Endothelial cell of umbilical vein (primary cell): ENCODE measurements around the gene STK39. TPM values are rescaled to one million over a fixed set of nuclear protein-coding genes. Genes with fewer than 3 reads are reported as not detected.

ENCODE experiments used
- BruUV-seq: library from RNA; stranded (reverse); fragments of 400-500 nt; replicated peaks from 2 replicates; lab custom pipeline; 2021; lab: Mats Ljungman, UMichigan
- CTCF ChIA-PET: fragments of 300-600, 350-600 bp; sonication (Branson Sonifier 250); formaldehyde crosslinking; loops from one replicate; lab custom pipeline; 2021; ENCODE audit warnings: antibody characterized with exemption, inconsistent platforms; lab: Charles Lee
- POLR2A ChIA-PET: fragments of 300-600, 350-600 bp; sonication (Branson Sonifier 250); formaldehyde crosslinking; loops from one replicate; lab custom pipeline; 2021; ENCODE audit warnings: antibody characterized with exemption, inconsistent platforms; lab: Charles Lee
- DNase-seq: peaks from one replicate; pipeline ENCODE4 v3.0.0-alpha.2; 2011; ENCODE audit warnings: low read depth, low spot score
- FAIRE-seq: peaks from 2 replicates; lab custom pipeline; 2011; peaks lifted over from hg19 to GRCh38; lab: Jason Lieb, UNC
- H2AFZ ChIP-seq: 2 replicates; pipeline ENCODE4 v1.6.0; 2012; ENCODE audit warnings: low read depth, low read length, control low read depth, inconsistent platforms
- H3K27ac ChIP-seq: 2 replicates; pipeline ENCODE4 v1.5.1; 2011; ENCODE audit warnings: low read depth, mild to moderate bottlenecking, control low read depth, low read length, moderate library complexity; ENCODE audit not compliant: insufficient read depth
- H3K27me3 ChIP-seq, 2 experiments: 2 replicates each; pipeline versions ENCODE4 v1.6.0 to v1.6.1; 2011; ENCODE audit warnings: low read length in 2 of 2, mixed read lengths in 1 of 2; ENCODE audit not compliant: control insufficient read depth in 2 of 2, insufficient read depth in 2 of 2
- H3K36me3 ChIP-seq, 2 experiments: 2 replicates in 1 of 2; 3 replicates in 1 of 2; pipeline ENCODE4 v1.5.1; 2011; ENCODE audit warnings: low read length in 2 of 2, mild to moderate bottlenecking in 1 of 2, moderate library complexity in 1 of 2; ENCODE audit not compliant: control insufficient read depth in 2 of 2, insufficient read depth in 2 of 2; ENCODE audit errors: extremely low read depth in 1 of 2
- H3K4me1 ChIP-seq: 3 replicates; pipeline ENCODE4 v1.5.1; 2011; ENCODE audit warnings: mild to moderate bottlenecking, low read length; ENCODE audit not compliant: control insufficient read depth, insufficient read depth; ENCODE audit errors: extremely low read depth
- H3K4me2 ChIP-seq: 2 replicates; pipeline ENCODE4 v1.6.1; 2011; ENCODE audit warnings: low read length, control low read depth, mixed read lengths; ENCODE audit not compliant: insufficient read depth
- H3K4me3 ChIP-seq, 3 experiments: fragments of 200-600 bp in 1 of 3; sonication (generic), shearing (Covaris generic) in 1 of 3; replicated peaks in 1 of 3; 2 replicates each; pipeline ENCODE4 v1.5.1; 2011 to 2016; ENCODE audit warnings: control low read depth in 3 of 3, low read length in 3 of 3, mild to moderate bottlenecking in 2 of 3, inconsistent platforms in 1 of 3, low read depth in 1 of 3, moderate library complexity in 1 of 3; ENCODE audit not compliant: insufficient read depth in 1 of 3
- H3K79me2 ChIP-seq: 2 replicates; pipeline ENCODE4 v1.6.0; 2012; ENCODE audit warnings: low read length, inconsistent platforms; ENCODE audit not compliant: control insufficient read depth, insufficient read depth
- H3K9ac ChIP-seq: replicated peaks from 2 replicates; pipeline ENCODE3; 2011; ENCODE audit warnings: low read length, control low read depth; ENCODE audit not compliant: insufficient read depth; ENCODE audit errors: extremely low read depth
- H3K9me1 ChIP-seq: replicated peaks from 3 replicates; pipeline ENCODE4 v1.6.0; 2011; ENCODE audit warnings: mild to moderate bottlenecking, low read length; ENCODE audit not compliant: control insufficient read depth, insufficient read depth; ENCODE audit errors: extremely low read depth
- H3K9me3 ChIP-seq: replicated peaks from 2 replicates; pipeline ENCODE4 v1.5.1; 2012; ENCODE audit warnings: low read length, inconsistent platforms; ENCODE audit not compliant: control insufficient read depth, insufficient read depth
- H4K20me1 ChIP-seq: replicated peaks from 2 replicates; pipeline ENCODE3; 2011; ENCODE audit warnings: mild to moderate bottlenecking, low read length; ENCODE audit not compliant: control insufficient read depth, insufficient read depth; ENCODE audit errors: extremely low read depth
- EZH2 ChIP-seq: IDR thresholded peaks from 2 replicates; pipeline ENCODE4 v1.6.1; 2012; ENCODE audit warnings: borderline replicate concordance, low read depth, mild to moderate bottlenecking, moderate library complexity, low read length, inconsistent platforms; ENCODE audit not compliant: severe bottlenecking
- FOS ChIP-seq: IDR thresholded peaks from 2 replicates; pipeline ENCODE4 v1.6.1; 2011; ENCODE audit warnings: mild to moderate bottlenecking, low read length, moderate library complexity, borderline replicate concordance; ENCODE audit not compliant: insufficient read depth
- GATA2 ChIP-seq: IDR thresholded peaks from 2 replicates; pipeline ENCODE4 v1.7.0; 2011; ENCODE audit warnings: low read depth, mild to moderate bottlenecking, moderate library complexity, mixed read lengths, low read length; ENCODE audit not compliant: insufficient read length, insufficient read depth
- JUN ChIP-seq: IDR thresholded peaks from 2 replicates; pipeline ENCODE4 v1.6.1; 2011; ENCODE audit warnings: borderline replicate concordance, low read depth; ENCODE audit not compliant: insufficient read length, insufficient read depth
- MYC ChIP-seq: IDR thresholded peaks from one replicate; pipeline ENCODE4 v1.6.1; 2011; ENCODE audit warnings: mild to moderate bottlenecking, low read depth, low read length
- POLR2A ChIP-seq: IDR thresholded peaks from 2 replicates; pipeline ENCODE4 v1.6.1; 2012; ENCODE audit warnings: low read depth, mild to moderate bottlenecking, control low read depth, low read length
- POLR2AphosphoS5 ChIP-seq: IDR thresholded peaks from 2 replicates; pipeline ENCODE4 v1.6.1; 2012; ENCODE audit warnings: low read depth, mild to moderate bottlenecking, control low read depth, low read length, moderate library complexity; ENCODE audit not compliant: insufficient read depth
- dilution Hi-C: fragments of 300-500 bp; cut with MboI; formaldehyde crosslinking; loops from one replicate; pipeline ENCODE4 v1.15.0; 2019; ENCODE audit warnings: low sequenced_read_pairs; ENCODE audit not compliant: extremely low pct_ligation_motif_present
- intact Hi-C: fragments of 100-400 bp; cut with micrococcal nuclease; formaldehyde crosslinking; loops from one replicate; pipeline ENCODE4 v1.10.0; 2022
- polyA plus RNA-seq, 4 experiments: library from polyadenylated mRNA; depleted of rRNA in 3 of 4; stranded (reverse) in 3 of 4; unstranded in 1 of 4; fragments of >200 nt; gene quantifications; 2 replicates each; pipeline versions ENCODE4 v1.2.1 to v1.2.3, GENCODE V29; 2011 to 2012; ENCODE audit warnings: missing spikeins in 1 of 4
- total RNA-seq: library from RNA; stranded (reverse); gene quantifications from 2 replicates; pipeline ENCODE4 v1.2.3, GENCODE V29; 2021
- TF ChIP-seq, protein P1 (sequence below), 2 donors: IDR thresholded peaks; 1 replicate in 1 of 2; 2 replicates in 1 of 2; pipeline ENCODE4 v1.5.1; 2011; ENCODE audit warnings: low read length in 2 of 2, mild to moderate bottlenecking in 2 of 2, moderate library complexity in 2 of 2, control low read depth in 1 of 2, inconsistent platforms in 1 of 2, low read depth in 1 of 2; ENCODE audit not compliant: insufficient read depth in 1 of 2; ENCODE audit errors: extremely low read depth in 1 of 2
- TF ChIP-seq, protein P2 (sequence below): IDR thresholded peaks from 2 replicates; pipeline ENCODE4 v1.6.1; 2011; ENCODE audit not compliant: insufficient read depth, insufficient read length

The STK39 gene
- total and polyA plus RNA-seq, 2 donors (not counting 3 experiments of a cell fraction or from before 2014, with no cell fraction given): 4.6 to 13.1 TPM

DNA sequence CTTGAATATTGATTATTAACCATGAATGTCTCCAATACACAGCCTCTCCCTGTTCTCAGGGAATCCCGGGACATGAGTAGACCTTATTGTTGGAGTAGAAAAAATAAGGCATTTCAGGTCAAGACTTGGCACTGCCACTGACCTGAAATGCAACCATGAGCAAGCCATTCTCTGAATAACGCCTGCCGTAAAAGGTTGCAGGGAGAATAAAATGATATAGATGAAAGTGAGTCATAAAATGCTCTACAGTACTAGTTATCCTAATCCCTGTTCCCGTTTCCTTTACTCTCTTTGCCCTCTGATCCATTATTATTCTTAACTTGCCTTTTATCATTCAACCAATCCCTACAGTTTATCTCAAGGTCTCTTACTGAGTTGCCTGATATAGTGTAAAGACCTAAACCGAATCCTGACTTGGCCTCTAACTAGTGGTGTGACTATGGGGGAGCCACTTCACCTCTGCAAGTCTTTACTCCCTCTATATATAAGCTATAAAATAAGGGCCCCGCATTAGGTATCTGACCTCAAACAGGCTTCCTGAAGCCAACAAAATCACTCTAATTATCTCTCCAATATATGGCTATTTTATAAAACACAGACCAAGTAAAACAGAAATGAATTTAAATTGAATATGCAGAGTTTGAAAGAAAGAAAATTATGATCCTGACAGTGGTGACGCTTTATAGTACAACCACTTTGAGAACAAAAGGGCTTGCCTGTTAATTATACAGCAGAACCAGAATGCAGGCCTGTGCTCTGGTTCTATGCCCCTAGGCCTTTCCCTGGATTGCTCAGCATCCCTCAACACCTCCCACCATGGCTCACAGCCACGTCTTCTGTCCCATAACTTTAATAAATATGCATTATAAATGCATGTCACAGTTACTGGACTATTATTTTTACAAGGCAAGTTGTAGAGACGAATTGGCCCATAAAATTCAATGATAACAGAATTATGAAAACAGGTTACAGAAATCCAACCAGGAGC is 183.1 kb downstream of the STK39 start:
- dilution Hi-C loops (no loop called here), intact Hi-C loops (no loop called here)
- FAIRE-seq (no peak), DNase-seq (no peak)
- Histone ChIP-seq H4K20me1 (no peaks in the 10 kb centered on the region), H3K27me3 (no peaks in the 10 kb centered on the region), H2AFZ (no peak overlapping the region), H3K9ac (no peak overlapping the region), H3K4me3 (no peak overlapping the region), H3K36me3 (no peaks in the 10 kb centered on the region), H3K9me1 (no peaks in the 10 kb centered on the region), H3K9me3 (no peaks in the 10 kb centered on the region), H3K27ac (no peak overlapping the region), H3K4me1 (no peaks in the 10 kb centered on the region), H3K4me2 (no peak overlapping the region), H3K79me2 (no peaks in the 10 kb centered on the region)
- CTCF ChIA-PET: no interaction called here
- TF ChIP-seq POLR2AphosphoS5 (no peak), MYC (no peak), GATA2 (no peak), POLR2A (no peak), FOS (no peak), JUN (no peak), EZH2 (no peak)
- TF ChIP-seq, protein P1, sequence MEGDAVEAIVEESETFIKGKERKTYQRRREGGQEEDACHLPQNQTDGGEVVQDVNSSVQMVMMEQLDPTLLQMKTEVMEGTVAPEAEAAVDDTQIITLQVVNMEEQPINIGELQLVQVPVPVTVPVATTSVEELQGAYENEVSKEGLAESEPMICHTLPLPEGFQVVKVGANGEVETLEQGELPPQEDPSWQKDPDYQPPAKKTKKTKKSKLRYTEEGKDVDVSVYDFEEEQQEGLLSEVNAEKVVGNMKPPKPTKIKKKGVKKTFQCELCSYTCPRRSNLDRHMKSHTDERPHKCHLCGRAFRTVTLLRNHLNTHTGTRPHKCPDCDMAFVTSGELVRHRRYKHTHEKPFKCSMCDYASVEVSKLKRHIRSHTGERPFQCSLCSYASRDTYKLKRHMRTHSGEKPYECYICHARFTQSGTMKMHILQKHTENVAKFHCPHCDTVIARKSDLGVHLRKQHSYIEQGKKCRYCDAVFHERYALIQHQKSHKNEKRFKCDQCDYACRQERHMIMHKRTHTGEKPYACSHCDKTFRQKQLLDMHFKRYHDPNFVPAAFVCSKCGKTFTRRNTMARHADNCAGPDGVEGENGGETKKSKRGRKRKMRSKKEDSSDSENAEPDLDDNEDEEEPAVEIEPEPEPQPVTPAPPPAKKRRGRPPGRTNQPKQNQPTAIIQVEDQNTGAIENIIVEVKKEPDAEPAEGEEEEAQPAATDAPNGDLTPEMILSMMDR (IDR thresholded peaks at IDR 0.05; ENCODE audit: extremely low read depth in 1 of 2, insufficient read depth in 1 of 2, low read depth in 1 of 2, low read length in 2 of 2): no peak
- TF ChIP-seq, protein P2, sequence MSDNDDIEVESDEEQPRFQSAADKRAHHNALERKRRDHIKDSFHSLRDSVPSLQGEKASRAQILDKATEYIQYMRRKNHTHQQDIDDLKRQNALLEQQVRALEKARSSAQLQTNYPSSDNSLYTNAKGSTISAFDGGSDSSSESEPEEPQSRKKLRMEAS: no peak
- no TSS peak for BruUV-seq
- POLR2A ChIA-PET: no interaction called here
